K562 (cell line): ENCODE data around the gene ZNF500. TPM values are rescaled to one million over a fixed set of nuclear protein-coding genes. Genes with fewer than 3 reads are reported as not detected.

ENCODE experiments used
- CBFB ChIP-seq: sonication (generic); formaldehyde crosslinking; IDR thresholded peaks from 2 replicates; pipeline ENCODE4 v1.4.0; 2020; ENCODE audit warnings: mild to moderate bottlenecking, missing genetic modification reagents
- CBX5 ChIP-seq: IDR thresholded peaks from 2 replicates; pipeline ENCODE4 v1.6.1; 2014; ENCODE audit warnings: low read depth, borderline replicate concordance
- CCNT2 ChIP-seq: IDR thresholded peaks from 2 replicates; pipeline ENCODE4 v1.6.1; 2011; ENCODE audit warnings: borderline replicate concordance, low read depth, mild to moderate bottlenecking, moderate library complexity, mixed read lengths, low read length; ENCODE audit not compliant: insufficient read length; ENCODE audit errors: extremely low read depth
- EGR1 ChIP-seq: fragments of 450-650 bp; conservative IDR thresholded peaks from 2 replicates; pipeline ENCODE4 v1.6.1; 2017; ENCODE audit warnings: mild to moderate bottlenecking
- ETV5 ChIP-seq: sonication (generic); formaldehyde crosslinking; IDR thresholded peaks from 2 replicates; pipeline ENCODE4 v1.4.0; 2020; ENCODE audit warnings: low read depth, mild to moderate bottlenecking, missing genetic modification reagents
- EWSR1 ChIP-seq: fragments of 450-650 bp; IDR thresholded peaks from 2 replicates; pipeline ENCODE4 v1.6.1; 2018; ENCODE audit warnings: borderline replicate concordance, mild to moderate bottlenecking, low read depth, moderate library complexity; ENCODE audit not compliant: partially characterized antibody
- HLTF ChIP-seq: fragments of 450-650 bp; IDR thresholded peaks from 2 replicates; pipeline ENCODE4 v1.6.1; 2016
- L3MBTL2 ChIP-seq: fragments of 450-650 bp; IDR thresholded peaks from 2 replicates; pipeline ENCODE4 v1.6.1; 2016; ENCODE audit warnings: mild to moderate bottlenecking, moderate library complexity
- MBD2 ChIP-seq: sonication (generic); IDR thresholded peaks from 2 replicates; pipeline ENCODE4 v1.6.1; 2016; ENCODE audit warnings: low read depth, borderline replicate concordance
- MYC ChIP-seq, 2 experiments: fragments of 250-450 bp in 1 of 2; sonication (Bioruptor Pico) in 1 of 2; IDR thresholded peaks; 2 replicates each; pipeline versions ENCODE4 v1.5.1 to v1.6.1; 2012 to 2021; ENCODE audit warnings: low read depth in 2 of 2, borderline replicate concordance in 1 of 2, improper control_type of control experiment in 1 of 2, low read length in 1 of 2, mild to moderate bottlenecking in 1 of 2, moderate library complexity in 1 of 2
- NFRKB ChIP-seq: fragments of 450-650 bp; IDR thresholded peaks from 2 replicates; pipeline ENCODE4 v1.6.1; 2016; ENCODE audit warnings: low read depth
- NONO ChIP-seq, 2 experiments: fragments of 200-400 bp in 1 of 2; fragments of 450-650 bp in 1 of 2; formaldehyde crosslinking in 1 of 2; IDR thresholded peaks; 2 replicates each; pipeline ENCODE4 v1.6.1; 2017; ENCODE audit warnings: low read depth in 2 of 2, mild to moderate bottlenecking in 2 of 2, moderate library complexity in 2 of 2, low read length in 1 of 2
- NRF1 ChIP-seq, 2 experiments: fragments of 450-650 bp; IDR thresholded peaks in 1 of 2; conservative IDR thresholded peaks in 1 of 2; 2 replicates each; pipeline ENCODE4 v1.6.1; 2014; ENCODE audit warnings: mild to moderate bottlenecking in 2 of 2
- TRIM28 ChIP-seq: fragments of 450-650 bp; IDR thresholded peaks from 2 replicates; pipeline ENCODE4 v1.6.1; 2017
- ZBTB1 ChIP-seq: sonication (generic); formaldehyde crosslinking; IDR thresholded peaks from 2 replicates; pipeline ENCODE4 v1.8.1; 2023; ENCODE audit warnings: missing genetic modification reagents, low read depth, mild to moderate bottlenecking, borderline replicate concordance
- ZNF143 ChIP-seq: sonication (generic); formaldehyde crosslinking; IDR thresholded peaks from 2 replicates; pipeline ENCODE4 v1.9.0; 2022; ENCODE audit warnings: mild to moderate bottlenecking, missing genetic modification reagents
- ZNF212 ChIP-seq: fragments of 450-650 bp; formaldehyde crosslinking; IDR thresholded peaks from 2 replicates; pipeline ENCODE4 v1.4.0; 2020; ENCODE audit warnings: mild to moderate bottlenecking
- polyA plus RNA-seq, 8 experiments: library from polyadenylated mRNA; depleted of rRNA in 4 of 8; stranded (reverse) in 5 of 8; unstranded in 3 of 8; fragments of >200 nt; fragmentation: Nextera tagmentation in 2 of 8; fragmentation: Illumina TruSeq in 1 of 8; extraction: Ambion mirVana in 2 of 8; extraction: Trizol in 1 of 8; gene quantifications; 2 replicates each; pipeline versions ENCODE4 v1.2.1 to v1.2.3, GENCODE V29; 2011 to 2014; ENCODE audit warnings: inconsistent platforms in 1 of 8, missing spikeins in 1 of 8
- total RNA-seq, 7 experiments: library from RNA; depleted of rRNA in 6 of 7; stranded (reverse); fragments of >200 nt in 6 of 7; fragmentation: Illumina TruSeq in 2 of 7; extraction: Trizol in 2 of 7; gene quantifications; 2 replicates each; pipeline versions ENCODE4 v1.2.1 to v1.2.3, GENCODE V29; 2011 to 2021; ENCODE audit warnings: low replicate concordance in 1 of 7
- TF ChIP-seq, protein P1 (sequence below): sonication (generic); formaldehyde crosslinking; IDR thresholded peaks from 2 replicates; pipeline ENCODE4 v1.8.0; 2022; ENCODE audit warnings: mild to moderate bottlenecking, missing genetic modification reagents, borderline replicate concordance
- TF ChIP-seq, protein P2 (sequence below), 2 experiments: fragments of 450-650 bp; conservative IDR thresholded peaks; 2 replicates each; pipeline ENCODE4 v1.6.1; 2017; ENCODE audit warnings: mild to moderate bottlenecking in 2 of 2, moderate library complexity in 2 of 2
- TF ChIP-seq, protein P3 (sequence below): fragments of 450-650 bp; formaldehyde crosslinking; IDR thresholded peaks from 2 replicates; pipeline ENCODE4 v1.4.0; 2022; ENCODE audit warnings: mild to moderate bottlenecking, moderate library complexity
- TF ChIP-seq, protein P4 (sequence below), 2 experiments: fragments of 450-650 bp in 1 of 2; sonication (generic) in 1 of 2; formaldehyde crosslinking; conservative IDR thresholded peaks; 2 replicates each; pipeline versions ENCODE4 v1.4.0 to v1.8.1; 2020 to 2022; ENCODE audit warnings: mild to moderate bottlenecking in 1 of 2, missing genetic modification reagents in 1 of 2

ZNF500 gene
- total and polyA plus RNA-seq, 9 of the 15 experiments (the other 6 are each of a cell fraction or from before 2014, with no cell fraction given) = 0.80 to 20.8 (median 5.3) TPM

DNA sequence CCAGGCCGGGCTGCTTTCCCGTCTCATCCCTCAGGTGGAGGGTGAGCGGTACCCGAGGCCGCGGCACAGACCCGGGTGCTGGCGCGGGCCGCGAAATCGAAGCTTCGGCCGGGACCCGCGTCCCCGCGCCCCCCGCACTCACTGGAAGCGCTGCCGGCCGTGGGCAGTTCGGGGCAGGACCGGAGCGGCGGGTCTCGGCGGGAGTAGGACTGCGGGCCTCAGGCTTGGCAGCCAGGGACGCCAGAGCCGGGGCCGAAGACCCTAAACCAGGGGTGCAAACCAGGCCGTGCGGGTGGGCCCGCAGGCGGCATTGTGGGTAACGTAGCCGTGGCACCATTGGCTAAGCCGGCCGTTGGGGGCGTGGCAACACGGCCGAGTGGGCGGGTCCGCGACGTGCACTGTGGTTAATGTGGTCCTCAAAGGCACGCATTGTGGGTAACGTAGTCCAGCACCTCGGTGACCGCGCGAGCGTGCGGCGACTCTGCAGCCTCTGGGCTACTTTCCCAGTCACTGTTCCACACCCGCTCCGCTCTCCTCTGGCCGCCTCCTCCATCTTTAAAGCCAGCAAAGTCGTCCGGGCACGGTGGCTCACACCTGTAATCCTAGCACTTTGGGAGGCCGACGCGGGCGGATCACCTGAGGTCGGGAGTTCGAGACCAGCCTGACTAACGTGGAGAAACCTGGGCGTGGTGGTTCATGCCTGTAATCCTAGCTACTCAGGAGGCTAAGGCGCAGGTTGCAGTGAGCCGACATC is at the start of gene ZNF500 (continued):
- TF ChIP-seq, protein P1, sequence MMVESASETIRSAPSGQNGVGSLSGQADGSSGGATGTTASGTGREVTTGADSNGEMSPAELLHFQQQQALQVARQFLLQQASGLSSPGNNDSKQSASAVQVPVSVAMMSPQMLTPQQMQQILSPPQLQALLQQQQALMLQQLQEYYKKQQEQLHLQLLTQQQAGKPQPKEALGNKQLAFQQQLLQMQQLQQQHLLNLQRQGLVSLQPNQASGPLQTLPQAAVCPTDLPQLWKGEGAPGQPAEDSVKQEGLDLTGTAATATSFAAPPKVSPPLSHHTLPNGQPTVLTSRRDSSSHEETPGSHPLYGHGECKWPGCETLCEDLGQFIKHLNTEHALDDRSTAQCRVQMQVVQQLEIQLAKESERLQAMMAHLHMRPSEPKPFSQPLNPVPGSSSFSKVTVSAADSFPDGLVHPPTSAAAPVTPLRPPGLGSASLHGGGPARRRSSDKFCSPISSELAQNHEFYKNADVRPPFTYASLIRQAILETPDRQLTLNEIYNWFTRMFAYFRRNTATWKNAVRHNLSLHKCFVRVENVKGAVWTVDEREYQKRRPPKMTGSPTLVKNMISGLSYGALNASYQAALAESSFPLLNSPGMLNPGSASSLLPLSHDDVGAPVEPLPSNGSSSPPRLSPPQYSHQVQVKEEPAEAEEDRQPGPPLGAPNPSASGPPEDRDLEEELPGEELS = 0 out of 2 replicates have a peak, but pooled peaks have one; percentile 20
- TF ChIP-seq HLTF (0 out of 2 replicates have a peak, but pooled peaks have one; percentile 29), MYC (IDR thresholded peaks at IDR 0.05; ENCODE audit: low read depth, low read length) (peak; percentile 74; the same call in 1 of the 2 replicates), MYC (CRISPR knock-in tag; IDR thresholded peaks at IDR 0.05; ENCODE audit: borderline replicate concordance, low read depth) (no peak), CBFB (peak; percentile 98), ETV5 (CRISPR knock-in tag) (0 out of 2 replicates have a peak, but pooled peaks have one; percentile 57), EGR1 (peak; percentile 83), ZBTB1 (CRISPR knock-in tag) (peak; percentile 93; the same call in 1 of the 2 replicates), ZNF143 (CRISPR knock-in tag) (peak; percentile 92), EWSR1 (no peak), CBX5 (no peak), CCNT2 (peak; percentile 61), NFRKB (peak; percentile 56; the same call in 1 of the 2 replicates), L3MBTL2 (peak; percentile 86), MBD2 (peak; percentile 91), TRIM28 (peak; percentile 71; the same call in 1 of the 2 replicates), NONO (IDR thresholded peaks at IDR 0.05; ENCODE audit: low read depth in 2 of 2, low read length in 1 of 2) (peak in 1 of 2 experiments; percentile 35; a peak in 1 of 4 replicates), ZNF212 (no peak), NRF1 (conservative IDR thresholded peaks at IDR 0.05 in 1 of 2, IDR thresholded peaks at IDR 0.05 in 1 of 2) (peak; percentile 83 to 85)
- TF ChIP-seq, protein P2, sequence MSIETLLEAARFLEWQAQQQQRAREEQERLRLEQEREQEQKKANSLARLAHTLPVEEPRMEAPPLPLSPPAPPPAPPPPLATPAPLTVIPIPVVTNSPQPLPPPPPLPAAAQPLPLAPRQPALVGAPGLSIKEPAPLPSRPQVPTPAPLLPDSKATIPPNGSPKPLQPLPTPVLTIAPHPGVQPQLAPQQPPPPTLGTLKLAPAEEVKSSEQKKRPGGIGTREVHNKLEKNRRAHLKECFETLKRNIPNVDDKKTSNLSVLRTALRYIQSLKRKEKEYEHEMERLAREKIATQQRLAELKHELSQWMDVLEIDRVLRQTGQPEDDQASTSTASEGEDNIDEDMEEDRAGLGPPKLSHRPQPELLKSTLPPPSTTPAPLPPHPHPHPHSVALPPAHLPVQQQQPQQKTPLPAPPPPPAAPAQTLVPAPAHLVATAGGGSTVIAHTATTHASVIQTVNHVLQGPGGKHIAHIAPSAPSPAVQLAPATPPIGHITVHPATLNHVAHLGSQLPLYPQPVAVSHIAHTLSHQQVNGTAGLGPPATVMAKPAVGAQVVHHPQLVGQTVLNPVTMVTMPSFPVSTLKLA (conservative IDR thresholded peaks at IDR 0.05) = peak; percentile 75 to 85
- TF ChIP-seq, protein P3, sequence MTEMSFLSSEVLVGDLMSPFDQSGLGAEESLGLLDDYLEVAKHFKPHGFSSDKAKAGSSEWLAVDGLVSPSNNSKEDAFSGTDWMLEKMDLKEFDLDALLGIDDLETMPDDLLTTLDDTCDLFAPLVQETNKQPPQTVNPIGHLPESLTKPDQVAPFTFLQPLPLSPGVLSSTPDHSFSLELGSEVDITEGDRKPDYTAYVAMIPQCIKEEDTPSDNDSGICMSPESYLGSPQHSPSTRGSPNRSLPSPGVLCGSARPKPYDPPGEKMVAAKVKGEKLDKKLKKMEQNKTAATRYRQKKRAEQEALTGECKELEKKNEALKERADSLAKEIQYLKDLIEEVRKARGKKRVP = no peak
- TF ChIP-seq, protein P4, sequence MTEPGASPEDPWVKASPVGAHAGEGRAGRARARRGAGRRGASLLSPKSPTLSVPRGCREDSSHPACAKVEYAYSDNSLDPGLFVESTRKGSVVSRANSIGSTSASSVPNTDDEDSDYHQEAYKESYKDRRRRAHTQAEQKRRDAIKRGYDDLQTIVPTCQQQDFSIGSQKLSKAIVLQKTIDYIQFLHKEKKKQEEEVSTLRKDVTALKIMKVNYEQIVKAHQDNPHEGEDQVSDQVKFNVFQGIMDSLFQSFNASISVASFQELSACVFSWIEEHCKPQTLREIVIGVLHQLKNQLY (CRISPR knock-in tag; conservative IDR thresholded peaks at IDR 0.05) = no peak
